Stimulated activated CD4-positive, alpha-beta T cell treated with anti-CD3 and anti-CD28 coated beads, Interleukin-12 subunit alpha, Interleukin-12 subunit beta, amount 100 ng/mL, for 4 hours (primary cell): ENCODE results near the gene NPEPL1.

ENCODE experiments used
- DNase-seq: peaks from one replicate; pipeline ENCODE4 v3.0.0-alpha.2; 2020

The NPEPL1 gene

GRCh38 chr20:58685988-58686387 is 6.6 kb upstream of the NPEPL1 start:
- no peak for DNase-seq

GRCh38 chr20:58688414-58688813 is 4.2 kb upstream of the NPEPL1 start:
- no peak for DNase-seq

- no peak for DNase-seq
Measured at GRCh38 chr20:58688840-58689239, 3.8 kb upstream of the NPEPL1 start.

GRCh38 chr20:58690396-58691135 is 2.0 kb upstream of the NPEPL1 start:
- DNase-seq = no peak

GRCh38 chr20:58691773-58692578 is 624 bp upstream of the NPEPL1 start:
- DNase-seq = no peak

- peak; percentile 10 for DNase-seq
Measured at GRCh38 chr20:58693226-58694006, 816 bp downstream of the NPEPL1 start.

- no peak for DNase-seq
Measured at GRCh38 chr20:58694241-58695083, 1.9 kb downstream of the NPEPL1 start.

GRCh38 chr20:58695084-58695722 is 2.6 kb downstream of the NPEPL1 start:
- DNase-seq = no peak

GRCh38 chr20:58695895-58696375 is 3.3 kb downstream of the NPEPL1 start:
- no peak for DNase-seq

- DNase-seq = no peak
Measured at GRCh38 chr20:58696411-58696961, 3.9 kb downstream of the NPEPL1 start.

- no peak for DNase-seq
Measured at GRCh38 chr20:58697201-58697866, 4.7 kb downstream of the NPEPL1 start.

GRCh38 chr20:58697867-58698703 is 5.5 kb downstream of the NPEPL1 start:
- DNase-seq = no peak

GRCh38 chr20:58698741-58699622 is 6.4 kb downstream of the NPEPL1 start:
- DNase-seq = no peak

- DNase-seq = no peak
Measured at GRCh38 chr20:58699623-58700107, 7.1 kb downstream of the NPEPL1 start.

GRCh38 chr20:58700121-58700821 is 7.7 kb downstream of the NPEPL1 start:
- DNase-seq = no peak

- no peak for DNase-seq
Measured at GRCh38 chr20:58700823-58701222, 8.2 kb downstream of the NPEPL1 start.

- no peak for DNase-seq
Measured at GRCh38 chr20:58701431-58702160, 9.0 kb downstream of the NPEPL1 start.
